ENCODE results near the gene CIAO3.
A peak's percentile ranks its signal among the peaks of the same experiment; 100 is the strongest.

Gene CIAO3

DNA sequence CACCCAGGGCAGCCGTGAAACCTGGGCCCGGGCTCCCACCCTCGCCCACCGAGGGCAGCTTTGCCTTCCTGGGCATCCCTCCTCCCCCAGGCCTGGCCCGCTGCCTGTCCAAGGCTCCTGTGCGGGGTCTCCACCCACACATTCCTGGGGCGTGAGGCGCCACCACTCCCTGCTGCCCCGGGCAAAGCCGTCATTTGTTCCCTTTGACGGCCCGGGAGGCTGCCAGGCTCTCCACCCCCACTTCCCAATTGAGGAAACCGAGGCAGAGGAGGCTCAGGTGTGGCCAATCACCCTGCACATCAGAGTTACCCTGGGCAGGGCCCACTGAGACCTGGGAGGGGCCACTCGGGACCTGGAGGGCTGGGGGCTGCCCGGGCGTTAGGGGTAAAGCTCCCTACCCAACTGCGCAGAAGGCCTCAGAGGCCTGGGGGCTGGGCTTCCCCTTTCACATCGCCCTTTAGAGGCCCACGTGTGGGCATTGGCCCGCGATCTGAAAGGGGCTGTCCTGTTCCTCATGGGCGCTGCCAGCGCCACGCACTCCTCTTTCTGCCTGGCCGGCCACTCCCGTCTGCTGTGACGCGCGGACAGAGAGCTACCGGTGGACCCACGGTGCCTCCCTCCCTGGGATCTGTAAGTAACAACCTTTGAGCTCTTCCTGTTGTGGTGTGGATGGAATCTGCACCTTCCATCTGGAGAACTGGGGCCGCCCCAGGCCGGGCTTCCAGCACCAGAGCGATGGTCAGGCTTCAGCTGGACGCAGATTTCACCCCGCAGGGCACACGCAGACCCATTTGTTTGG lies 19.9 kb upstream of the CIAO3 start, which contains the start of gene MSLN:
Gene MSLN (plus strand): TSS at position 190 of the 799 bp plus-strand sequence. CDS start 1,947 bp downstream, outside the sequence.
- peak within 1 kb of the TSS; percentile 91 for H2AK5ac ChIP-seq (ENCODE audit: low read depth, low read length)
- H2BK15ac ChIP-seq (ENCODE audit: low read length), result peak within 1 kb of the TSS; percentile 99
- no peaks in the 10 kb centered on the region for H3K36me3 ChIP-seq (replicated peaks in 1 of 2; ENCODE audit: control insufficient read depth in 2 of 2, insufficient read depth in 2 of 2, low read length in 2 of 2)
- H3K4me2 ChIP-seq (ENCODE audit: insufficient read depth, low read length, poor library complexity, severe bottlenecking), result no peak within 1 kb of the TSS
- peak within 1 kb of the TSS; percentile 63 for H3K14ac ChIP-seq (ENCODE audit: low read length)
- peak within 1 kb of the TSS; percentile 89 for H2BK120ac ChIP-seq (ENCODE audit: low read depth, low read length)
- H3K4me3 ChIP-seq (ENCODE audit: low read length in 2 of 2), result no peak within 1 kb of the TSS
- H2AFZ ChIP-seq (ENCODE audit: low read length), result peak within 1 kb of the TSS; percentile 61
- peaks cover 11 to 12% of the 10 kb centered on the region in 2 donors for H3K4me1 ChIP-seq (ENCODE audit: control insufficient read depth in 2 of 2, insufficient read depth in 1 of 2, low read depth in 1 of 2, low read length in 2 of 2)
- peak within 1 kb of the TSS; percentile 66 for H2BK5ac ChIP-seq (ENCODE audit: low read length)
- H4K91ac ChIP-seq (ENCODE audit: low read depth, low read length, poor library complexity), result peak within 1 kb of the TSS; percentile 53
- peaks cover 4% of the 10 kb centered on the region for H3K79me1 ChIP-seq (ENCODE audit: low read depth, low read length)
- no peak for DNase-seq (ENCODE audit: low spot score)
- peak within 1 kb of the TSS; percentile 94 for H3K18ac ChIP-seq (ENCODE audit: low read length)
- no CpG with 5 or more reads among the region's 37 CpGs for WGBS, 2 donors (ENCODE audit: extremely low coverage in 2 of 2, insufficient read length in 2 of 2, insufficient replicate concordance in 1 of 2)
- peaks cover 3 to 9% of the 10 kb centered on the region in 2 donors for H3K9me3 ChIP-seq (replicated peaks in 1 of 2; ENCODE audit: control insufficient read depth in 2 of 2, insufficient read depth in 1 of 2, low read depth in 1 of 2, low read length in 2 of 2)
- H2BK12ac ChIP-seq (ENCODE audit: low read length), result peak within 1 kb of the TSS; percentile 98
- H3K23ac ChIP-seq (ENCODE audit: low read depth, low read length, poor library complexity), result peak within 1 kb of the TSS; percentile 44
- H3K27me3 ChIP-seq (ENCODE audit: control insufficient read depth in 3 of 3, insufficient read depth in 3 of 3, low read depth in 1 of 3, low read length in 3 of 3), result peaks cover 0 to 15% (median 0%) of the 10 kb centered on the region in 3 experiments
- H3K9ac ChIP-seq (ENCODE audit: low read depth, low read length, poor library complexity), result peak within 1 kb of the TSS; percentile 50
- peak within 1 kb of the TSS; percentile 95 for H3K4ac ChIP-seq (ENCODE audit: low read length)
- H4K8ac ChIP-seq (ENCODE audit: low read depth, low read length), result peak within 1 kb of the TSS; percentile 17
- no peak within 1 kb of the TSS for H3K27ac ChIP-seq (replicated peaks; ENCODE audit: low read length)

DNA sequence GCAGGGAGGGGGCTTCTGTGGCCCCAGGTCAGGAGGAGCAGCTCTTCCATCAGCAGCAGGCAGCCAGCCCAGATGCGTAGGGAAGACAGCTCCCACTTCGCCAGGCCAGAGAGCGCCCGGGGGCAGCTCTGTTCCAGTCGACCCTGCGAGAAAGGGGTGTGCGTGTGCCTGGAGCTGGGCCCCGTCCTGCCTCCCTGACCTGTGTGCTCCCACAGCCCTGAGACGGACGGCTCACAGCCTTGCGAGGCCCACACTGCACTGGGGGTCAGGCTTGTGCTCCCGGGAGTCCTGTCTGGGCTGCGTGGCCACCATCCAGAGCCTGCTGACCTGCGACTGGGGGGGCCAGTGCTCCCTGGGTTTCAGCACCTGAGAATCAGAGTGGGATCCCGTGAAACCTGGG lies 19.3 kb upstream of the CIAO3 start:
- Histone ChIP-seq H2BK12ac (ENCODE audit: low read length) (peak overlapping the region; percentile 98), H2AK5ac (ENCODE audit: low read depth, low read length) (peak overlapping the region; percentile 91), H3K36me3 (replicated peaks in 1 of 2; ENCODE audit: control insufficient read depth in 2 of 2, insufficient read depth in 2 of 2, low read length in 2 of 2) (no peaks in the 10 kb centered on the region), H3K27me3 (ENCODE audit: control insufficient read depth in 3 of 3, insufficient read depth in 3 of 3, low read depth in 1 of 3, low read length in 3 of 3) (peaks cover 0 to 15% (median 0%) of the 10 kb centered on the region in 3 experiments), H3K18ac (ENCODE audit: low read length) (peak overlapping the region; percentile 94), H3K23ac (ENCODE audit: low read depth, low read length, poor library complexity) (peak overlapping the region; percentile 44), H2AFZ (ENCODE audit: low read length) (peak overlapping the region; percentile 61), H3K14ac (ENCODE audit: low read length) (peak overlapping the region; percentile 63), H4K8ac (ENCODE audit: low read depth, low read length) (no peak overlapping the region), H2BK5ac (ENCODE audit: low read length) (peak overlapping the region; percentile 66), H3K4me1 (ENCODE audit: control insufficient read depth in 2 of 2, insufficient read depth in 1 of 2, low read depth in 1 of 2, low read length in 2 of 2) (peaks cover 11 to 12% of the 10 kb centered on the region in 2 donors), H3K4ac (ENCODE audit: low read length) (peak overlapping the region; percentile 95), H3K4me2 (ENCODE audit: insufficient read depth, low read length, poor library complexity, severe bottlenecking) (no peak overlapping the region), H3K79me1 (ENCODE audit: low read depth, low read length) (peaks cover 2% of the 10 kb centered on the region), H3K27ac (replicated peaks; ENCODE audit: low read length) (no peak overlapping the region), H2BK15ac (ENCODE audit: low read length) (peak overlapping the region; percentile 99), H3K9me3 (replicated peaks in 1 of 2; ENCODE audit: control insufficient read depth in 2 of 2, insufficient read depth in 1 of 2, low read depth in 1 of 2, low read length in 2 of 2) (peaks cover 3 to 10% of the 10 kb centered on the region in 2 donors), H4K91ac (ENCODE audit: low read depth, low read length, poor library complexity) (no peak overlapping the region), H3K9ac (ENCODE audit: low read depth, low read length, poor library complexity) (peak overlapping the region; percentile 50), H2BK120ac (ENCODE audit: low read depth, low read length) (peak overlapping the region; percentile 89), H3K4me3 (ENCODE audit: low read length in 2 of 2) (no peak overlapping the region)
- DNase-seq (ENCODE audit: low spot score), result no peak
- WGBS, 2 donors (ENCODE audit: extremely low coverage in 2 of 2, insufficient read length in 2 of 2, insufficient replicate concordance in 1 of 2), result no CpG with 5 or more reads among the region's 15 CpGs

DNA sequence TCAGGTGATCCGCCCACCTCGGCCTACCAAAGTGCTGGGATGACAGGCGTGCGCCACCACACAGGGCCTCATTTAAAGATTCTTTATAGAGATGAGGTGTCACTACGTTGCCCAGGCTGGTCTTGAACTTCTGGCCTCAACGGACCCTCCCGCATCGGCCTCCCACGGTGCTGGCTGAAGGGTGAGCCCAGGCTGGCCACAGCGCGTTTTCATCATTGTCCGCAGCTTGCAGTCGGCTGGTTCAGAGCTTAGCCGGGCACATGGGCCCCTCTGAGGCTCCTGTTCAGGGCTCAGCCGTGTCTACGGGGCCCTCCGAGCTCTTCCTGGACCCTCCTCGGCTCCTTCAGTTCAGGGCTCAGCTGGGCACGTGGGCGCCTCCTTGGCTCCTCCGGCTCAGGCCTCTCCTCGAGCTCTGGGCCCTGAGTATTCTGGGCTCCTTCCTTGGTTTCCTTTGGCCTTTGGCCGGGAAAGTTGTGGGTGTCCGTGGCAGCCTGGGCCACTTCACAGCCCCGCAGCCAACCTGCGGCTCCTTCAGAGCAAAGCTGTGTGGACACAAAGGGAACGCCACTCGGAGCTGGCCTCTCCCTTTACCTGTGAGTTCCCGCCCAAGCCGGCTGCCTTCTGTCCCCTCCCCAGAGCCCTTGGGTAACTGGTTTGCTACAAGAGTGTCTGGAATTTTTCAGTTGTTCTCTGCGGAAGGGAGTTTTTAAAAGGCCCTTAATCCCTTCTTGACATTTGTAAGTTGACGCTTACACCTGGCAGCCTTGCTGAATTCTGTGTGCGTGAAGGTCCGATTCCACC lies 18.5 kb upstream of the CIAO3 start:
- Histone ChIP-seq H4K8ac (ENCODE audit: low read depth, low read length) (no peak overlapping the region), H3K4ac (ENCODE audit: low read length) (no peak overlapping the region), H3K9ac (ENCODE audit: low read depth, low read length, poor library complexity) (no peak overlapping the region), H2BK120ac (ENCODE audit: low read depth, low read length) (peak overlapping the region; percentile 89), H2BK12ac (ENCODE audit: low read length) (no peak overlapping the region), H3K23ac (ENCODE audit: low read depth, low read length, poor library complexity) (no peak overlapping the region), H2AFZ (ENCODE audit: low read length) (no peak overlapping the region), H3K14ac (ENCODE audit: low read length) (no peak overlapping the region), H2AK5ac (ENCODE audit: low read depth, low read length) (peak overlapping the region; percentile 91), H3K27ac (replicated peaks; ENCODE audit: low read length) (no peak overlapping the region), H3K9me3 (replicated peaks in 1 of 2; ENCODE audit: control insufficient read depth in 2 of 2, insufficient read depth in 1 of 2, low read depth in 1 of 2, low read length in 2 of 2) (peaks cover 3 to 10% of the 10 kb centered on the region in 2 donors), H3K18ac (ENCODE audit: low read length) (peak overlapping the region; percentile 94), H3K4me1 (ENCODE audit: control insufficient read depth in 2 of 2, insufficient read depth in 1 of 2, low read depth in 1 of 2, low read length in 2 of 2) (peaks cover 11 to 12% of the 10 kb centered on the region in 2 donors), H3K79me1 (ENCODE audit: low read depth, low read length) (peaks cover 2% of the 10 kb centered on the region), H3K4me2 (ENCODE audit: insufficient read depth, low read length, poor library complexity, severe bottlenecking) (no peak overlapping the region), H3K27me3 (ENCODE audit: control insufficient read depth in 3 of 3, insufficient read depth in 3 of 3, low read depth in 1 of 3, low read length in 3 of 3) (peaks cover 0 to 15% (median 0%) of the 10 kb centered on the region in 3 experiments), H2BK15ac (ENCODE audit: low read length) (peak overlapping the region; percentile 20), H3K36me3 (replicated peaks in 1 of 2; ENCODE audit: control insufficient read depth in 2 of 2, insufficient read depth in 2 of 2, low read length in 2 of 2) (no peaks in the 10 kb centered on the region), H2BK5ac (ENCODE audit: low read length) (no peak overlapping the region), H4K91ac (ENCODE audit: low read depth, low read length, poor library complexity) (no peak overlapping the region), H3K4me3 (ENCODE audit: low read length in 2 of 2) (no peak overlapping the region)
- WGBS, 2 donors (ENCODE audit: extremely low coverage in 2 of 2, insufficient read length in 2 of 2, insufficient replicate concordance in 1 of 2), result no CpG with 5 or more reads among the region's 34 CpGs
- DNase-seq (ENCODE audit: low spot score), result no peak
